Breast epithelium (tissue), 4 donors: ENCODE results near the gene CPA4. TPM values are rescaled to one million over a fixed set of nuclear protein-coding genes. Genes with fewer than 3 reads are reported as not detected.

Experiments used
- DNase-seq, 2 donors: peaks; one replicate each; pipeline ENCODE4 v3.0.0-alpha.2; 2019; ENCODE audit warnings: low spot score in 2 of 2
- H3K27ac ChIP-seq, 2 donors: fragments of 200-600 bp; sonication (generic) in 1 of 2; one replicate each; pipeline ENCODE4 v1.5.1; 2016 to 2019; ENCODE audit warnings: mild to moderate bottlenecking in 1 of 2
- H3K27me3 ChIP-seq, 2 donors: fragments of 200-600 bp; sonication (generic) in 1 of 2; one replicate each; pipeline versions ENCODE4 v1.5.1 to v1.6.0; 2017 to 2019; ENCODE audit warnings: control low read depth in 1 of 2, mild to moderate bottlenecking in 1 of 2
- H3K36me3 ChIP-seq: fragments of 200-600 bp; one replicate; pipeline ENCODE4 v1.5.1; 2019
- H3K4me1 ChIP-seq, 2 donors: fragments of 200-600 bp; sonication (generic); one replicate each; pipeline ENCODE4 v1.5.1; 2016 to 2019; ENCODE audit warnings: control low read depth in 1 of 2
- H3K4me3 ChIP-seq, 3 donors: fragments of 200-600 bp; sonication (generic); 1 replicate in 2 of 3; 2 replicates in 1 of 3; pipeline ENCODE4 v1.5.1; 2016 to 2019; ENCODE audit warnings: mild to moderate bottlenecking in 3 of 3, moderate library complexity in 2 of 3
- H3K9me3 ChIP-seq, 2 donors: fragments of 200-600 bp; sonication (generic) in 1 of 2; one replicate each; pipeline ENCODE4 v1.5.1; 2016 to 2019; ENCODE audit warnings: control low read depth in 1 of 2
- CTCF ChIP-seq, 3 donors: fragments of 450-650 bp; IDR thresholded peaks; one replicate each; pipeline ENCODE4 v1.5.1; 2016 to 2017; ENCODE audit warnings: antibody characterized with exemption in 3 of 3, mild to moderate bottlenecking in 3 of 3, moderate library complexity in 3 of 3
- POLR2A ChIP-seq: fragments of 450-650 bp; IDR thresholded peaks from one replicate; pipeline ENCODE4 v1.6.1; 2016; ENCODE audit warnings: antibody characterized with exemption, mild to moderate bottlenecking, moderate library complexity
- POLR2AphosphoS5 ChIP-seq, 3 donors: sonication (generic); formaldehyde crosslinking; IDR thresholded peaks; one replicate each; pipeline ENCODE4 v1.6.1; 2017; ENCODE audit warnings: antibody characterized with exemption in 3 of 3
- intact Hi-C: fragments of 100-400 bp; cut with DNase I; formaldehyde crosslinking; loops from one replicate; pipeline ENCODE4 v1.15.1; 2023; ENCODE audit warnings: low total_unique reads
- total RNA-seq, 3 donors: library from RNA; depleted of rRNA; stranded (reverse); fragments of >200 nt; gene quantifications; one replicate each; pipeline ENCODE4 v1.1.0, GENCODE V29; 2016

The CPA4 gene
- total RNA-seq, 3 donors from 2014 or later: 0.98 to 2.0 TPM; not detected in 1

GRCh38 chr7:130258494-130259078 lies 34.4 kb upstream of the CPA4 start:
- no peaks in the 10 kb centered on the region for H3K27me3 ChIP-seq
- no peak overlapping the region for H3K4me3 ChIP-seq
- no peak for DNase-seq
- H3K4me1 ChIP-seq: no peaks in the 10 kb centered on the region
- H3K36me3 ChIP-seq: no peaks in the 10 kb centered on the region
- TF ChIP-seq POLR2A: no peak
- no peak for TF ChIP-seq CTCF (IDR thresholded peaks at IDR 0.05)
- TF ChIP-seq POLR2AphosphoS5 (IDR thresholded peaks at IDR 0.05): no peak
- intact Hi-C loops: no loop called here
- peaks cover 27 to 72% of the 10 kb centered on the region in 2 donors for H3K9me3 ChIP-seq
- no peak overlapping the region for H3K27ac ChIP-seq

- no peak for DNase-seq
- no peak for TF ChIP-seq POLR2A
- no peak for TF ChIP-seq CTCF (IDR thresholded peaks at IDR 0.05)
- no peak for TF ChIP-seq POLR2AphosphoS5 (IDR thresholded peaks at IDR 0.05)
These were observed 30.5 kb upstream of the CPA4 start for GRCh38 chr7:130262448-130262847.

GRCh38 chr7:130263130-130263529 lies 29.8 kb upstream of the CPA4 start:
- H3K36me3 ChIP-seq: no peaks in the 10 kb centered on the region
- H3K27me3 ChIP-seq: no peaks in the 10 kb centered on the region
- DNase-seq: no peak
- no peaks in the 10 kb centered on the region for H3K4me1 ChIP-seq
- H3K4me3 ChIP-seq: no peak overlapping the region
- TF ChIP-seq POLR2AphosphoS5 (IDR thresholded peaks at IDR 0.05): no peak
- no peak for TF ChIP-seq POLR2A
- no peak for TF ChIP-seq CTCF (IDR thresholded peaks at IDR 0.05)
- H3K9me3 ChIP-seq: peaks cover 7 to 35% of the 10 kb centered on the region in 2 donors
- H3K27ac ChIP-seq: no peak overlapping the region
- intact Hi-C loops: no loop called here

More at GRCh38 chr7:130262448-130262847, 30.5 kb upstream of the CPA4 start:
- no peaks in the 10 kb centered on the region for H3K27me3 ChIP-seq
- no peaks in the 10 kb centered on the region for H3K36me3 ChIP-seq
- H3K4me3 ChIP-seq: no peak overlapping the region
- H3K27ac ChIP-seq: no peak overlapping the region
- no peaks in the 10 kb centered on the region for H3K4me1 ChIP-seq
- H3K9me3 ChIP-seq: peaks cover 14 to 41% of the 10 kb centered on the region in 2 donors
- intact Hi-C loops: no loop called here

- TF ChIP-seq POLR2AphosphoS5 (IDR thresholded peaks at IDR 0.05) (no peak), POLR2A (no peak), CTCF (IDR thresholded peaks at IDR 0.05) (no peak)
- H3K36me3 ChIP-seq: no peaks in the 10 kb centered on the region
- H3K27ac ChIP-seq: no peak within 1 kb of the TSS
- DNase-seq: no peak
- no peak within 1 kb of the TSS for H3K4me3 ChIP-seq
- H3K27me3 ChIP-seq: no peaks in the 10 kb centered on the region
- intact Hi-C loops: no loop called here
- H3K4me1 ChIP-seq: no peaks in the 10 kb centered on the region
- H3K9me3 ChIP-seq: peaks cover 0 to 2% of the 10 kb centered on the region in 2 donors
These were observed 26.6 kb upstream of the CPA4 start, which contains the start of gene CPA2 for GRCh38 chr7:130266258-130266960. Gene CPA2 (plus strand): TSS chr7:130266863. CDS start chr7:130266882, 19 bp downstream.

- Histone ChIP-seq H3K27ac (no peak overlapping the region), H3K9me3 (no peaks in the 10 kb centered on the region), H3K36me3 (no peaks in the 10 kb centered on the region), H3K27me3 (no peaks in the 10 kb centered on the region), H3K4me3 (no peak overlapping the region), H3K4me1 (no peaks in the 10 kb centered on the region)
- DNase-seq: no peak
- intact Hi-C loops: no loop called here
- no peak for TF ChIP-seq CTCF (IDR thresholded peaks at IDR 0.05)
- no peak for TF ChIP-seq POLR2AphosphoS5 (IDR thresholded peaks at IDR 0.05)
- no peak for TF ChIP-seq POLR2A
These were observed 26.0 kb upstream of the CPA4 start for GRCh38 chr7:130266961-130267321.
